ENCODE results near the gene CHORDC1.

- TF ChIP-seq, protein P1, sequence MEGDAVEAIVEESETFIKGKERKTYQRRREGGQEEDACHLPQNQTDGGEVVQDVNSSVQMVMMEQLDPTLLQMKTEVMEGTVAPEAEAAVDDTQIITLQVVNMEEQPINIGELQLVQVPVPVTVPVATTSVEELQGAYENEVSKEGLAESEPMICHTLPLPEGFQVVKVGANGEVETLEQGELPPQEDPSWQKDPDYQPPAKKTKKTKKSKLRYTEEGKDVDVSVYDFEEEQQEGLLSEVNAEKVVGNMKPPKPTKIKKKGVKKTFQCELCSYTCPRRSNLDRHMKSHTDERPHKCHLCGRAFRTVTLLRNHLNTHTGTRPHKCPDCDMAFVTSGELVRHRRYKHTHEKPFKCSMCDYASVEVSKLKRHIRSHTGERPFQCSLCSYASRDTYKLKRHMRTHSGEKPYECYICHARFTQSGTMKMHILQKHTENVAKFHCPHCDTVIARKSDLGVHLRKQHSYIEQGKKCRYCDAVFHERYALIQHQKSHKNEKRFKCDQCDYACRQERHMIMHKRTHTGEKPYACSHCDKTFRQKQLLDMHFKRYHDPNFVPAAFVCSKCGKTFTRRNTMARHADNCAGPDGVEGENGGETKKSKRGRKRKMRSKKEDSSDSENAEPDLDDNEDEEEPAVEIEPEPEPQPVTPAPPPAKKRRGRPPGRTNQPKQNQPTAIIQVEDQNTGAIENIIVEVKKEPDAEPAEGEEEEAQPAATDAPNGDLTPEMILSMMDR (IDR thresholded peaks at IDR 0.05): no peak
- no peak for TF ChIP-seq POLR2A (IDR thresholded peaks at IDR 0.05)
These were observed 54.3 kb downstream of the CHORDC1 start for GRCh38 chr11:90168571-90168970.

All from lower leg skin (tissue), 3 donors.